HG02642 (cell line): ENCODE data around the gene IFNA21.
"Not testable (repeated sequence)": the region's sequence is repeated elsewhere in the genome, so short reads cannot be mapped to it uniquely, and the experiment has no call there.

Experiments
- ATAC-seq: cut with Tn5 transposase; IDR thresholded peaks from one replicate; pipeline ENCODE4 v1.9.1; 2021; ENCODE audit warnings: mild to moderate bottlenecking; ENCODE audit not compliant: unreplicated experiment, poor library complexity

Gene IFNA21

GRCh38 chr9:21166560-21166959, at the start of gene IFNA21:
TSS of gene IFNA21 (minus strand) at chr9:21166660. CDS start at chr9:21166612, 48 bp downstream.
- ATAC-seq = not testable (repeated sequence)

- peak; percentile 78 for ATAC-seq
These were observed 47.2 kb upstream of the IFNA21 start for GRCh38 chr9:21213411-21214326.

GRCh38 chr9:21212160-21212559, 45.7 kb upstream of the IFNA21 start:
- ATAC-seq = not testable (repeated sequence)

DNA sequence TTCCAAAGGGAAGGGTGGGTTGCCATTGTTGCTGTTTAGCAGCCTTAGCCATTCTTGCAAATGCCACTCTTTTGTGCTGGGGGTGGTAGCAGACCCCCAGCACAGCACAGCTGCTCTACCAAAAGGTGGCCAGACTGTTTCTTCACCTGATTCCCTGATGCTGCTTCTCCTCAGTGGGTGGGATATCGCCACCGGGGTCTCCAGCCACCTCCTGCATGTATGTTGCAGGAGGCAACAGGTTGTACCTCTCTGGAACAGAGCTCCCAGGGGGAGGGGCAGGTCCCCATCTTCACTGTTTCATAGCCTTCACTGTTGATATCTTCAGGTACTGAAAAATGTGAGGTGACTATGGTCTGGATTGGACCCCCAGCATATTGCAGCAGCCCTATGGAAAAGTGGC, 44.3 kb upstream of the IFNA21 start:
- not testable (repeated sequence) for ATAC-seq

- no peak for ATAC-seq
These were observed 43.9 kb upstream of the IFNA21 start for GRCh38 chr9:21210311-21210710.

GRCh38 chr9:21207043-21207442, 40.6 kb upstream of the IFNA21 start, which contains the start of gene IFNA10:
TSS of gene IFNA10 (minus strand) at chr9:21207143. CDS start at chr9:21207097, 46 bp downstream.
- not testable (repeated sequence) for ATAC-seq

DNA sequence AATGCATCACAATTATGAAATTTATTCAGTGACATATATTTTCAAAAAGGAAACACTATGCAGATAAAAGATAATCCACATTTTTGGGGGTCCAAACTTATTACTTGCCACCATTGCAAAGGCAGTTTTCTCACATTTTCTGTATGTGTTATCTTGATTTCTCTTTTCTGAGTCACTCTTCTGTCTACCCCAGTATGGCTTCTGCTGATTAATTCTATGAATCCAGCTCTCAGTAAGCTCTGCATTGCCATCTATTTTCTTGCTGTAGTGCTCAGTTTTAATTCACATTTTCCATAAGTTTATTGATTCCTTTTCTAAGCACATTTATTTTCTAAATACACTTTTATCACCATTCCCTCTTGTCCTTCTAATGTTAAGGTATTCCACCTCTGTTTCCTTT, 38.7 kb upstream of the IFNA21 start:
- no peak for ATAC-seq

DNA sequence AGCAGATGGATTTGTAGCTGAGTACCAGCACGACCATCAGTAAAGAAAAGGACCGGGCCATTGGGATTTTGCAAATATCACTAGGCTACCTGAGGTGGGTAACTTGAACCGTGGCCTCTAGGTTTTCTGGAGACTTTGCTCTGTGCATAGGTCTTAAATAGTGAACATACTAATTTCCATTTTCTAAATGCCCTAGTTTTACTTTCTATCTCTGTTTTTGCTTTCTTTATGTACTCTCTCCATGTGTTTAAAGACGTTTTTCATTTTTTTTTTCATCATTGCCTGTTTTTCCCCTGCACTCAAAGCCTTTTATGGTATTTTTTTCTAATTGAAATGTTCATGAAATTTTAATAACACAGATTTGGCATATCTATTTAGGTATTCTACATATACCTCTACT, 35.6 kb upstream of the IFNA21 start, which contains the start of gene IFNA7:
IFNA7 (minus strand) TSS at position 101 of the 400 bp plus-strand sequence; CDS start at position 61, 40 bp downstream.
- ATAC-seq = not testable (repeated sequence)

DNA sequence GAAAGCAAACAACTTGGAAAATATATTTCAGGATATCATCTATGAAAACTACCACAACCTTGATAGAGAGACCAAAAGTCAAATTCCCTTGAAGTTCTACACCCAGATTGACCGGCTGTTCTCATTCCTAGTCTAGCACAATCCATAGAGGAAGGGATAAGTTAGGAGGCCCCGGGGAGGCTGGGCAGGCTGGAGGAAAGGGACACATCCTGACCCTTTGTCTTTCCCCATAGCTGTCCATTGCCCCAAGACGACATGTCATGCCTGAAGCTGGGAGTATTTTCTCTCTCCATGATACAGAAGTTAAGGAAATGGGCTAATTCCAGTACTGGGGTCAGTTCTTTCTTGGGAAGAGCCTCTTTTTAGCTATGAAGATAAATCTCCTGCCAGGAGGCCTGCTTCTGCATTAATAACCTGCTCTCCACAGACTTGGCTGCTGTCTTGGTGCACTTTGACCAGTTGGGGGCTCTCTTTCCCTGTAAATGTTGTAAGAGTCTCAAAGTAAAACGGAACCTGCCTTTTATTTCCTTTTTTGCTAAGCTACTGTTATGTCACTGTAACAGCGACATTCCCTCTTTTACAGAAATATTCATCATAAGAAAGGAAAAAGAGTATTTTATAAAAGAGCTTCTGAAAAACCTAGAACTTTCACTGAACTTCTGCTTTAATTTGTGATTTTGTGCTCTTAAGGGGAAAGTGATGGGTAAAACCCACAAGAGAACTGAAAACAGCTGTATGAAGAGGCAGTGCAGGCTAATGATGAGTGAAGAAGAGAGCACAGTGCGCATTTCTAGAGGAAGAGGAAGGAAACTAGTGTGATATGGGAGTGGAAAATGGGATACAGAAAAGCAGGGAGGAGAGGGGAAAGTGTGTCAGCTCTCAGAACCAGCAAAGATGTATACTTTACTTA, 28.7 kb upstream of the IFNA21 start:
- peak; percentile 96 for ATAC-seq

DNA sequence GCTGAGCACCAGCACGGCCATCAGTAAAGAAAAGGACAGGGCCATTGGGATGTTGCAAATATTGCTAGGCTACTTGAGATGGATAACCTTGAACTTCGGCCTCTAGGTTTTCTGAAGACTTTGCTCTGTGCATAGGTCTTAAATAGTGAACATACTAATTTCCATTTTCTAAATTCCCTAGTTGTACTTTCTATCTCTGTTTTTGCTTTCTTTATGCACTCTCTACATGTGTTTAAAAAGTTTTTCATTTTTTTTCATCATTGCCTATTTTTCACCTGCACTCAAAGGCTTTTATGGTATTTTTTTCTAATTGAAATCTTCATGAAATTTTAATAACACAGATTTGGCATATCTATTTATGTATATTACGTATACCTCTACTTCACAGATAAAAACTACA, 21.0 kb upstream of the IFNA21 start, which contains the start of gene IFNA4:
IFNA4 (minus strand) TSS at position 101 of the 400 bp plus-strand sequence; CDS start at position 45, 56 bp downstream.
- ATAC-seq = not testable (repeated sequence)

- peak; percentile 98 for ATAC-seq
These were observed 16.6 kb upstream of the IFNA21 start for GRCh38 chr9:21182810-21183736.

DNA sequence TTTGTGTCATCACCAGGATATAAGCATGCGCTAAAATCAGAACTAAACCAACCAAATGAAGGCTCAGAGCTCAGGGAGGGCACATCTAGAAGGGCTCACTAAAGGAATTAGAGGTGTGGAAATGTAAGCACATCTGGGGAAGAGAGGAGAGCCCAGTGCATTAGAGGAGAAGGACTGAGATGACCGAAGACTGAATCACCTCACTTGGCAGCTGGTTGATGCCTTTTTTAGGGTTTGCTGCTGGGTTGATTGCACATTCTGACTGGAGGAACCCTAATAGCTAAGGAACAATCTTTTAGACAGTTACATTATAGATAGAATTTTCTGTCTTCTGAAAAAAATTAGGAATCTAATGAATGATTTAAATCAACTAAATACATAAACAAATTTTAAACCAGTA, 8.2 kb upstream of the IFNA21 start:
- no peak for ATAC-seq

- no peak for ATAC-seq
These were observed 5.7 kb upstream of the IFNA21 start for GRCh38 chr9:21172156-21172555.

DNA sequence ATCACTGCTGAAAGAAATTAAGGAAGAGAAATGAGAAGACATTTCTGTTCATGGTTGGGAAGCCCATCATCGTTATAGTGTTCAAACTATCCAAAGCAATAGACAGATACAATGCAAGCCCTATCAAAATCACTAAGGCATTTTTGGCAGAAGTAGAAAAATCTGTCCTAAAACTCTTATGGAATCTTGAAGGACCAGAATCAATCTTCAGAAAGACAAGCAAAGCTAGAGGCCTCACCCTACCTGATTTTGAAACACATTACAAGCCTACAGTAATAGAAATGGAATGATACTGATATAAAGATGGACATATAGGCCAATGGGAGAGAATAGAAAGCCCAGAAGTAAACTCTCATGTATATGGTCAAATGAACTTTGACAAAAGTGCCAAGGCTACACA, 4.9 kb upstream of the IFNA21 start:
- no peak for ATAC-seq

GRCh38 chr9:21165516-21165915, 944 bp downstream of the IFNA21 start:
- no peak for ATAC-seq

GRCh38 chr9:21160178-21160577, 6.3 kb downstream of the IFNA21 start:
- peak; percentile 88 for ATAC-seq

- no peak for ATAC-seq
These were observed 11.0 kb downstream of the IFNA21 start for GRCh38 chr9:21155501-21155900.

- peak; percentile 90 for ATAC-seq
These were observed 12.3 kb downstream of the IFNA21 start for GRCh38 chr9:21154018-21154608.
